Lower leg skin (tissue), 3 donors: ENCODE measurements around the gene MRPS18B.

Experiments
- POLR2A ChIP-seq, 2 donors: fragments of 450-650 bp; IDR thresholded peaks; one replicate each; pipeline ENCODE4 v1.6.1; 2016 to 2017; ENCODE audit warnings: antibody characterized with exemption in 2 of 2, mild to moderate bottlenecking in 1 of 2, moderate library complexity in 1 of 2
- TF ChIP-seq, protein P1 (sequence below), 3 donors: fragments of 450-650 bp; IDR thresholded peaks; one replicate each; pipeline ENCODE4 v1.5.1; 2016; ENCODE audit warnings: antibody characterized with exemption in 3 of 3, mild to moderate bottlenecking in 3 of 3, moderate library complexity in 2 of 3

DNA sequence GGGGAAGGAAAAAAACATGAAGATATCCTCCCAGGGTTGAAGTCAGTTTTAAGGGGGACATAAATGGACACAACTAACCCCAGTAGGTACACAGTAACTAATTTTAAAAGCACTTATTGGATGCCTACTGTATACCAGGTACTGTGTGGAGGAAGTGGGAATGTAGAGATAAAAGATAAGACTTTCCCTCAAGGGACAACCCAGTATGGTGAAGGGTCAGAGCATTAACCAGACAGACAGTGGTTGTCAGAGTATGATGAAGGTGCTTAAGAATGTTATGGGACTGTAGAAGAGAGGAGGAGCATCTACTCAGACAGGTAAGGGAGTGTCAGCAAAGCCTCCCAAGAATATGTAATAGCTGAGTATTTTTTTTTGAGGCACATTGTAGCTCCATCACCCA, 45.5 kb upstream of the MRPS18B start:
- TF ChIP-seq, protein P1, sequence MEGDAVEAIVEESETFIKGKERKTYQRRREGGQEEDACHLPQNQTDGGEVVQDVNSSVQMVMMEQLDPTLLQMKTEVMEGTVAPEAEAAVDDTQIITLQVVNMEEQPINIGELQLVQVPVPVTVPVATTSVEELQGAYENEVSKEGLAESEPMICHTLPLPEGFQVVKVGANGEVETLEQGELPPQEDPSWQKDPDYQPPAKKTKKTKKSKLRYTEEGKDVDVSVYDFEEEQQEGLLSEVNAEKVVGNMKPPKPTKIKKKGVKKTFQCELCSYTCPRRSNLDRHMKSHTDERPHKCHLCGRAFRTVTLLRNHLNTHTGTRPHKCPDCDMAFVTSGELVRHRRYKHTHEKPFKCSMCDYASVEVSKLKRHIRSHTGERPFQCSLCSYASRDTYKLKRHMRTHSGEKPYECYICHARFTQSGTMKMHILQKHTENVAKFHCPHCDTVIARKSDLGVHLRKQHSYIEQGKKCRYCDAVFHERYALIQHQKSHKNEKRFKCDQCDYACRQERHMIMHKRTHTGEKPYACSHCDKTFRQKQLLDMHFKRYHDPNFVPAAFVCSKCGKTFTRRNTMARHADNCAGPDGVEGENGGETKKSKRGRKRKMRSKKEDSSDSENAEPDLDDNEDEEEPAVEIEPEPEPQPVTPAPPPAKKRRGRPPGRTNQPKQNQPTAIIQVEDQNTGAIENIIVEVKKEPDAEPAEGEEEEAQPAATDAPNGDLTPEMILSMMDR (IDR thresholded peaks at IDR 0.05) = no peak
- TF ChIP-seq POLR2A (IDR thresholded peaks at IDR 0.05) = no peak
